ENCODE results near the gene CCDC57. TPM values are rescaled to one million over a fixed set of nuclear protein-coding genes. Genes with fewer than 3 reads are reported as not detected.

The CCDC57 gene
- total RNA-seq, 2 donors from 2014 or later: 29.6 to 53.4 TPM

- intact Hi-C loops (cut with DNase I, micrococcal nuclease): no loop called here
- ATAC-seq (no peak), DNase-seq (no peak)
Measured at GRCh38 chr17:82095777-82096708, 116.6 kb downstream of the CCDC57 start.

- intact Hi-C loops (cut with DNase I, micrococcal nuclease): no loop called here
- ATAC-seq (no peak), DNase-seq (no peak)
Measured at GRCh38 chr17:82094931-82095776, 117.5 kb downstream of the CCDC57 start.

GRCh38 chr17:82092995-82093751, 119.5 kb downstream of the CCDC57 start:
- ATAC-seq: no peak
- no peak for DNase-seq
- intact Hi-C loops (cut with DNase I, micrococcal nuclease): no loop called here

GRCh38 chr17:82092628-82092994, 120.0 kb downstream of the CCDC57 start:
- no peak for DNase-seq
- intact Hi-C loops (cut with DNase I, micrococcal nuclease): no loop called here
- no peak for ATAC-seq

- intact Hi-C loops (cut with DNase I, micrococcal nuclease): no loop called here
- DNase-seq (no peak), ATAC-seq (no peak)
Measured at GRCh38 chr17:82092094-82092586, 120.5 kb downstream of the CCDC57 start.

GRCh38 chr17:82091264-82092066, 121.2 kb downstream of the CCDC57 start:
- ATAC-seq: no peak
- intact Hi-C loops (cut with DNase I, micrococcal nuclease): no loop called here
- DNase-seq: no peak

GRCh38 chr17:82090549-82091263, 121.9 kb downstream of the CCDC57 start:
- DNase-seq (no peak), ATAC-seq (no peak)
- intact Hi-C loops (cut with DNase I, micrococcal nuclease): no loop called here

GRCh38 chr17:82089723-82090548, 122.7 kb downstream of the CCDC57 start:
- ATAC-seq (no peak), DNase-seq (no peak)
- intact Hi-C loops (cut with DNase I, micrococcal nuclease): no loop called here

GRCh38 chr17:82088838-82089722, 123.6 kb downstream of the CCDC57 start:
- DNase-seq: no peak
- no peak for ATAC-seq
- intact Hi-C loops (cut with DNase I, micrococcal nuclease): no loop called here

- no peak for ATAC-seq
- intact Hi-C loops (cut with DNase I, micrococcal nuclease): no loop called here
Measured at GRCh38 chr17:82087961-82088837, 124.4 kb downstream of the CCDC57 start.

GRCh38 chr17:82086941-82087906, 125.4 kb downstream of the CCDC57 start:
- DNase-seq (no peak), ATAC-seq (no peak)
- intact Hi-C loops (cut with DNase I, micrococcal nuclease): no loop called here

More at GRCh38 chr17:82087961-82088837, 124.4 kb downstream of the CCDC57 start:
- DNase-seq: no peak

- no peak for DNase-seq
Measured at GRCh38 chr17:82085931-82086764, 126.5 kb downstream of the CCDC57 start.

More at GRCh38 chr17:82085931-82086764, 126.5 kb downstream of the CCDC57 start:
- intact Hi-C loops (cut with DNase I, micrococcal nuclease): no loop called here
- peak; percentile 6 for ATAC-seq

Data from left colon (tissue), 2 donors.